Jurkat, Clone E6-1 (cell line): ENCODE measurements around the gene DLG3.
"Not testable (repeated sequence)": the region's sequence is repeated elsewhere in the genome, so short reads cannot be mapped to it uniquely, and the experiment has no call there.

Source experiments
- DNase-seq: peaks from one replicate; pipeline ENCODE4 v3.0.0-alpha.2; 2011; ENCODE audit warnings: low read depth, low spot score
- H3K4me3 ChIP-seq: 2 replicates; pipeline ENCODE4 v1.5.1; 2011; ENCODE audit warnings: mild to moderate bottlenecking, low read length, control low read depth, moderate library complexity

DLG3 gene

GRCh38 chrX:70498129-70498528 is 53.5 kb downstream of the DLG3 start:
- DNase-seq = no peak
- H3K4me3 ChIP-seq = no peak overlapping the region

GRCh38 chrX:70500826-70501225 is 56.2 kb downstream of the DLG3 start:
- no peak for DNase-seq
- no peak overlapping the region for H3K4me3 ChIP-seq

GRCh38 chrX:70504772-70505450 is 60.3 kb downstream of the DLG3 start:
- no peak overlapping the region for H3K4me3 ChIP-seq
- DNase-seq = no peak

GRCh38 chrX:70505451-70505841 is 60.8 kb downstream of the DLG3 start:
- no peak overlapping the region for H3K4me3 ChIP-seq
- no peak for DNase-seq

GRCh38 chrX:70508296-70508911 is 63.8 kb downstream of the DLG3 start:
- DNase-seq = no peak
- no peak overlapping the region for H3K4me3 ChIP-seq

GRCh38 chrX:70509078-70509477 is 64.4 kb downstream of the DLG3 start:
- no peak overlapping the region for H3K4me3 ChIP-seq
- no peak for DNase-seq

- DNase-seq, H3K4me3 ChIP-seq: not testable (repeated sequence)
Measured at GRCh38 chrX:70515270-70515669, 70.6 kb downstream of the DLG3 start.

- not testable (repeated sequence) for DNase-seq, H3K4me3 ChIP-seq
Measured at GRCh38 chrX:70515692-70516091, 71.1 kb downstream of the DLG3 start.

- H3K4me3 ChIP-seq = no peak overlapping the region
- no peak for DNase-seq
Measured at GRCh38 chrX:70525733-70526132, 81.1 kb downstream of the DLG3 start.

- DNase-seq = no peak
- H3K4me3 ChIP-seq = no peak overlapping the region
Measured at GRCh38 chrX:70527053-70527452, 82.4 kb downstream of the DLG3 start.

- H3K4me3 ChIP-seq = no peak overlapping the region
Measured at GRCh38 chrX:70527610-70528345, 83.1 kb downstream of the DLG3 start.

GRCh38 chrX:70535198-70535597 is 90.6 kb downstream of the DLG3 start:
- no peak overlapping the region for H3K4me3 ChIP-seq
- DNase-seq = no peak

More at GRCh38 chrX:70527610-70528345, 83.1 kb downstream of the DLG3 start:
- no peak for DNase-seq

- no peak overlapping the region for H3K4me3 ChIP-seq
- DNase-seq = no peak
Measured at GRCh38 chrX:70549429-70549828, 104.8 kb downstream of the DLG3 start.

GRCh38 chrX:70552130-70552704 is 107.6 kb downstream of the DLG3 start:
- H3K4me3 ChIP-seq = no peak overlapping the region
- no peak for DNase-seq

- H3K4me3 ChIP-seq = no peak overlapping the region
- no peak for DNase-seq
Measured at GRCh38 chrX:70553516-70553915, 108.9 kb downstream of the DLG3 start.

GRCh38 chrX:70554081-70554480 is 109.4 kb downstream of the DLG3 start:
- no peak for DNase-seq
- H3K4me3 ChIP-seq = no peak overlapping the region

- no peak overlapping the region for H3K4me3 ChIP-seq
- DNase-seq = no peak
Measured at GRCh38 chrX:70554523-70554922, 109.9 kb downstream of the DLG3 start.

GRCh38 chrX:70554948-70555347 is 110.3 kb downstream of the DLG3 start:
- no peak overlapping the region for H3K4me3 ChIP-seq
- no peak for DNase-seq
